Subcutaneous abdominal adipose tissue (tissue), 5 donors: ENCODE results near the gene CTIF.

Experiments used
- H3K27ac ChIP-seq: one replicate; pipeline ENCODE4 v1.7.0; 2013; ENCODE audit warnings: low read depth, mild to moderate bottlenecking, inconsistent platforms, low read length, moderate library complexity
- H3K27me3 ChIP-seq, 5 donors: one replicate each; pipeline ENCODE4 v1.7.0; 2013; ENCODE audit warnings: low read length in 5 of 5, inconsistent platforms in 1 of 5; ENCODE audit not compliant: control insufficient read depth in 5 of 5, insufficient read depth in 4 of 5
- H3K36me3 ChIP-seq, 5 donors: one replicate each; pipeline ENCODE4 v1.7.0; 2013; ENCODE audit warnings: low read length in 5 of 5; ENCODE audit not compliant: control insufficient read depth in 5 of 5, insufficient read depth in 5 of 5
- H3K4me1 ChIP-seq, 5 donors: one replicate each; pipeline ENCODE4 v1.7.0; 2013; ENCODE audit warnings: low read length in 5 of 5, mild to moderate bottlenecking in 3 of 5, moderate library complexity in 1 of 5; ENCODE audit not compliant: control insufficient read depth in 5 of 5, insufficient read depth in 5 of 5
- H3K4me3 ChIP-seq, 5 donors: one replicate each; pipeline ENCODE4 v1.7.0; 2013; ENCODE audit warnings: low read length in 5 of 5, low read depth in 1 of 5
- H3K9ac ChIP-seq, 5 donors: one replicate each; pipeline ENCODE4 v1.7.0; 2013; ENCODE audit warnings: low read length in 5 of 5, mild to moderate bottlenecking in 4 of 5, moderate library complexity in 3 of 5
- H3K9me3 ChIP-seq, 5 donors: one replicate each; pipeline ENCODE4 v1.7.0; 2013; ENCODE audit warnings: low read length in 5 of 5; ENCODE audit not compliant: control insufficient read depth in 5 of 5
- donor health status: healthy.
- donor health status: healthy.
- donor health status: healthy.
- donor health status: healthy.
- donor health status: healthy.

The CTIF gene

GRCh38 chr18:48680339-48681250 is 141.8 kb downstream of the CTIF start:
- H3K9ac ChIP-seq = peak overlapping the region in 2 of 5 donors; percentile 21 to 49
- peak overlapping the region; percentile 60 for H3K27ac ChIP-seq
- H3K4me1 ChIP-seq = peaks cover 7 to 46% (median 44%) of the 10 kb centered on the region in 5 donors

GRCh38 chr18:48682768-48683167 is 143.9 kb downstream of the CTIF start:
- no peak overlapping the region for H3K9ac ChIP-seq
- peaks cover 5 to 44% (median 38%) of the 10 kb centered on the region in 5 donors for H3K4me1 ChIP-seq
- no peaks in the 10 kb centered on the region for H3K9me3 ChIP-seq
- no peaks in the 10 kb centered on the region for H3K27me3 ChIP-seq
- no peak overlapping the region for H3K27ac ChIP-seq
- peaks cover 2 to 24% (median 10%) of the 10 kb centered on the region in 5 donors for H3K36me3 ChIP-seq
- H3K4me3 ChIP-seq = no peak overlapping the region

More at GRCh38 chr18:48680339-48681250, 141.8 kb downstream of the CTIF start:
- no peaks in the 10 kb centered on the region for H3K27me3 ChIP-seq
- H3K9me3 ChIP-seq = no peaks in the 10 kb centered on the region
- no peak overlapping the region for H3K4me3 ChIP-seq
- peaks cover 2 to 27% (median 15%) of the 10 kb centered on the region in 5 donors for H3K36me3 ChIP-seq

- peak overlapping the region in 1 of 5 donors; percentile 13 for H3K9ac ChIP-seq
- H3K27me3 ChIP-seq = no peaks in the 10 kb centered on the region
- no peaks in the 10 kb centered on the region for H3K9me3 ChIP-seq
- peak overlapping the region; percentile 10 for H3K27ac ChIP-seq
- no peak overlapping the region for H3K4me3 ChIP-seq
- H3K36me3 ChIP-seq = peaks cover 2 to 26% (median 12%) of the 10 kb centered on the region in 5 donors
- peaks cover 5 to 48% (median 42%) of the 10 kb centered on the region in 5 donors for H3K4me1 ChIP-seq
These were observed 144.4 kb downstream of the CTIF start for GRCh38 chr18:48683197-48683596.

- peak overlapping the region in 1 of 5 donors; percentile 13 for H3K9ac ChIP-seq
- no peaks in the 10 kb centered on the region for H3K9me3 ChIP-seq
- H3K4me3 ChIP-seq = no peak overlapping the region
- H3K36me3 ChIP-seq = peaks cover 2 to 30% (median 15%) of the 10 kb centered on the region in 5 donors
- no peaks in the 10 kb centered on the region for H3K27me3 ChIP-seq
- H3K27ac ChIP-seq = peak overlapping the region; percentile 10
- H3K4me1 ChIP-seq = peaks cover 5 to 49% (median 44%) of the 10 kb centered on the region in 5 donors
These were observed 144.8 kb downstream of the CTIF start for GRCh38 chr18:48683661-48684060.

GRCh38 chr18:48687346-48688042 is 148.7 kb downstream of the CTIF start:
- Histone ChIP-seq H3K36me3 (peaks cover 2 to 43% (median 21%) of the 10 kb centered on the region in 5 donors), H3K4me1 (peaks cover 2 to 28% (median 24%) of the 10 kb centered on the region in 5 donors), H3K9me3 (no peaks in the 10 kb centered on the region), H3K27me3 (no peaks in the 10 kb centered on the region), H3K4me3 (no peak overlapping the region), H3K27ac (peak overlapping the region; percentile 43), H3K9ac (peak overlapping the region in 1 of 5 donors; percentile 12)

GRCh38 chr18:48688961-48689360 is 150.1 kb downstream of the CTIF start:
- Histone ChIP-seq H3K4me1 (peaks cover 2 to 24% (median 23%) of the 10 kb centered on the region in 5 donors), H3K9ac (no peak overlapping the region), H3K4me3 (no peak overlapping the region), H3K36me3 (peaks cover 2 to 47% (median 17%) of the 10 kb centered on the region in 5 donors), H3K9me3 (no peaks in the 10 kb centered on the region), H3K27ac (no peak overlapping the region), H3K27me3 (no peaks in the 10 kb centered on the region)

- no peak overlapping the region for H3K9ac ChIP-seq
- no peak overlapping the region for H3K27ac ChIP-seq
- peaks cover 2 to 24% (median 21%) of the 10 kb centered on the region in 5 donors for H3K4me1 ChIP-seq
- peaks cover 2 to 47% (median 17%) of the 10 kb centered on the region in 5 donors for H3K36me3 ChIP-seq
- H3K4me3 ChIP-seq = no peak overlapping the region
- H3K27me3 ChIP-seq = no peaks in the 10 kb centered on the region
- no peaks in the 10 kb centered on the region for H3K9me3 ChIP-seq
These were observed 150.7 kb downstream of the CTIF start for GRCh38 chr18:48689548-48689947.

GRCh38 chr18:48690494-48690893 is 151.7 kb downstream of the CTIF start:
- Histone ChIP-seq H3K4me3 (no peak overlapping the region), H3K4me1 (peaks cover 2 to 27% (median 21%) of the 10 kb centered on the region in 5 donors), H3K9ac (no peak overlapping the region), H3K27me3 (no peaks in the 10 kb centered on the region), H3K27ac (no peak overlapping the region), H3K36me3 (peaks cover 0 to 47% (median 15%) of the 10 kb centered on the region in 5 donors), H3K9me3 (no peaks in the 10 kb centered on the region)

- H3K9me3 ChIP-seq = no peaks in the 10 kb centered on the region
- H3K4me1 ChIP-seq = peaks cover 1 to 20% (median 7%) of the 10 kb centered on the region in 5 donors
- H3K27ac ChIP-seq = no peak overlapping the region
- H3K36me3 ChIP-seq = peaks cover 0 to 52% (median 15%) of the 10 kb centered on the region in 5 donors
- H3K4me3 ChIP-seq = no peak overlapping the region
- no peak overlapping the region for H3K9ac ChIP-seq
- H3K27me3 ChIP-seq = no peaks in the 10 kb centered on the region
These were observed 154.2 kb downstream of the CTIF start for GRCh38 chr18:48693006-48693405.
